K562 (cell line): ENCODE results near the gene GDF9. TPM values are rescaled to one million over a fixed set of nuclear protein-coding genes. Genes with fewer than 3 reads are reported as not detected.
A peak's percentile ranks its signal among the peaks of the same experiment; 100 is the strongest.

Source experiments
- ATAC-seq: fragments of 200-7000 bp; cut with Tn5 transposase; 3 replicates; pipeline ENCODE4 v1.9.1; 2020; ENCODE audit warnings: moderate library complexity
- BruUV-seq: library from RNA; stranded (reverse); fragments of 400-500 nt; replicated peaks from 2 replicates; lab custom pipeline; 2021; lab: Mats Ljungman, UMichigan
- CTCF ChIA-PET: fragments of 300-600 bp; formaldehyde crosslinking; extraction: SDS; loops from one replicate; lab custom pipeline; 2021; ENCODE audit warnings: low intra/inter-chr PET ratio; lab: Yijun Ruan, JAX
- POLR2A ChIA-PET: fragments of 300-600, 350-650 bp; sonication (Branson Sonifier 250); formaldehyde crosslinking; extraction: SDS; loops from one replicate; lab custom pipeline; 2021; ENCODE audit warnings: antibody characterized with exemption, inconsistent platforms; lab: Yijun Ruan, JAX
- DNase-seq, 4 experiments: peaks; one replicate each; pipeline versions ENCODE4 v3.0.0 to v3.0.0-alpha.2; 2011 to 2018; ENCODE audit warnings: low spot score in 3 of 4, mixed read lengths in 3 of 4; ENCODE audit errors: extremely low read depth in 1 of 4
- FAIRE-seq: peaks from 2 replicates; lab custom pipeline; 2011; peaks lifted over from hg19 to GRCh38; lab: Jason Lieb, UNC
- H2AFZ ChIP-seq: 2 replicates; pipeline ENCODE4 v1.6.0; 2011; ENCODE audit warnings: low read depth, low read length, control low read depth, inconsistent platforms
- H3K27ac ChIP-seq: fragments of 200-600 bp; 3 replicates; pipeline ENCODE4 v1.8.0; 2011; ENCODE audit warnings: low read depth, mild to moderate bottlenecking, control low read depth, inconsistent platforms, low read length, moderate library complexity, mixed read lengths; ENCODE audit errors: extremely low read depth
- H3K27me3 ChIP-seq, 2 experiments: fragments of 300-600 bp in 1 of 2; 2 replicates in 1 of 2; 3 replicates in 1 of 2; pipeline versions ENCODE4 v1.6.0 to v1.8.0; 2011; ENCODE audit warnings: inconsistent platforms in 2 of 2, low read length in 2 of 2, mild to moderate bottlenecking in 1 of 2, mixed read lengths in 1 of 2, moderate library complexity in 1 of 2; ENCODE audit not compliant: control insufficient read depth in 2 of 2, insufficient read depth in 2 of 2
- H3K36me3 ChIP-seq: fragments of 300-600 bp; 3 replicates; pipeline ENCODE4 v1.8.0; 2011; ENCODE audit warnings: mild to moderate bottlenecking, low read length, inconsistent platforms; ENCODE audit not compliant: control insufficient read depth, insufficient read depth
- H3K4me1 ChIP-seq, 2 experiments: fragments of 200-600 bp in 1 of 2; replicated peaks in 1 of 2; 2 replicates in 1 of 2; 3 replicates in 1 of 2; pipeline versions ENCODE4 v1.5.1 to v1.8.0; 2011; ENCODE audit warnings: inconsistent platforms in 2 of 2, low read length in 2 of 2, mild to moderate bottlenecking in 1 of 2, mixed read lengths in 1 of 2, moderate library complexity in 1 of 2; ENCODE audit not compliant: control insufficient read depth in 2 of 2, insufficient read depth in 2 of 2
- H3K4me2 ChIP-seq: 2 replicates; pipeline ENCODE4 v1.6.1; 2011; ENCODE audit warnings: low read length, control low read depth, inconsistent platforms, mixed read lengths; ENCODE audit not compliant: insufficient read depth
- H3K4me3 ChIP-seq: fragments of 200-600 bp; sonication (generic), shearing (Covaris generic); 2 replicates; pipeline ENCODE4 v1.5.1; 2016; ENCODE audit warnings: control low read depth, inconsistent platforms
- H3K79me2 ChIP-seq: fragments of 200-600 bp; 3 replicates; pipeline ENCODE4 v1.8.0; 2011; ENCODE audit warnings: low read length, inconsistent platforms; ENCODE audit not compliant: control insufficient read depth, insufficient read depth
- H3K9ac ChIP-seq, 2 experiments: 2 replicates each; pipeline versions ENCODE4 v1.6.0 to v1.6.1; 2011; ENCODE audit warnings: low read depth in 2 of 2, low read length in 2 of 2, control low read depth in 1 of 2, inconsistent platforms in 1 of 2, mild to moderate bottlenecking in 1 of 2, mixed read lengths in 1 of 2; ENCODE audit not compliant: insufficient read depth in 1 of 2
- H3K9me1 ChIP-seq: one replicate; pipeline ENCODE4 v1.6.0; 2011; ENCODE audit warnings: inconsistent platforms, mild to moderate bottlenecking, low read length, moderate library complexity; ENCODE audit not compliant: control insufficient read depth, insufficient read depth
- H3K9me3 ChIP-seq: replicated peaks from 2 replicates; pipeline ENCODE4 v1.5.1; 2011; ENCODE audit warnings: low read depth, low read length, inconsistent platforms; ENCODE audit not compliant: control insufficient read depth, insufficient read depth
- H4K20me1 ChIP-seq: replicated peaks from 2 replicates; pipeline ENCODE4 v1.6.1; 2011; ENCODE audit warnings: low read length, inconsistent platforms, mixed read lengths; ENCODE audit not compliant: control insufficient read depth, insufficient read depth
- CC2D1A ChIP-seq: fragments of 450-650 bp; IDR thresholded peaks from 2 replicates; pipeline ENCODE4 v1.6.1; 2017; ENCODE audit warnings: mild to moderate bottlenecking
- MTF1 ChIP-seq: fragments of 250-450 bp; sonication (Bioruptor Pico); IDR thresholded peaks from 2 replicates; pipeline ENCODE4 v1.9.0; 2021; ENCODE audit warnings: moderate library complexity, mild to moderate bottlenecking, inconsistent platforms, borderline replicate concordance
- ZFP1 ChIP-seq: fragments of 450-650 bp; formaldehyde crosslinking; IDR thresholded peaks from 2 replicates; pipeline ENCODE4 v1.4.0; 2020; ENCODE audit warnings: mild to moderate bottlenecking, mixed read lengths
- ZNF12 ChIP-seq: sonication (generic); formaldehyde crosslinking; IDR thresholded peaks from 2 replicates; pipeline ENCODE4 v1.4.0; 2020; ENCODE audit warnings: mild to moderate bottlenecking, missing genetic modification reagents
- ZNF778 ChIP-seq: fragments of 450-650 bp; formaldehyde crosslinking; IDR thresholded peaks from 2 replicates; pipeline ENCODE4 v1.4.0; 2020; ENCODE audit warnings: mild to moderate bottlenecking, moderate library complexity
- WGBS: fragments of 100-300 bp; shearing (Covaris generic); methylation state at CpG from one replicate; pipeline ENCODE4 v1.1.6; 2016; ENCODE audit warnings: low coverage, mixed read lengths; ENCODE audit not compliant: insufficient coverage; ENCODE audit errors: missing lambda C conversion rate; 5-methylcytosine and 5-hydroxymethylcytosine counted together
- in situ Hi-C: fragments of 300-500 bp; cut with MboI; formaldehyde crosslinking; loops from 4 replicates; pipeline ENCODE4 v1.15.0; 2018; ENCODE audit warnings: inconsistent platforms, mixed read lengths
- intact Hi-C: fragments of 100-400 bp; cut with micrococcal nuclease; formaldehyde crosslinking; loops from 2 replicates; pipeline ENCODE4 v1.14.2; 2022
- polyA plus RNA-seq, 8 experiments: library from polyadenylated mRNA; depleted of rRNA in 4 of 8; stranded (reverse) in 5 of 8; unstranded in 3 of 8; fragments of >200 nt; fragmentation: Nextera tagmentation in 2 of 8; fragmentation: Illumina TruSeq in 1 of 8; extraction: Ambion mirVana in 2 of 8; extraction: Trizol in 1 of 8; gene quantifications; 2 replicates each; pipeline versions ENCODE4 v1.2.1 to v1.2.3, GENCODE V29; 2011 to 2014; ENCODE audit warnings: inconsistent platforms in 1 of 8, missing spikeins in 1 of 8
- total RNA-seq, 7 experiments: library from RNA; depleted of rRNA in 6 of 7; stranded (reverse); fragments of >200 nt in 6 of 7; fragmentation: Illumina TruSeq in 2 of 7; extraction: Trizol in 2 of 7; gene quantifications; 2 replicates each; pipeline versions ENCODE4 v1.2.1 to v1.2.3, GENCODE V29; 2011 to 2021; ENCODE audit warnings: low replicate concordance in 1 of 7
- TF ChIP-seq, protein P1 (sequence below): sonication (generic); formaldehyde crosslinking; IDR thresholded peaks from 2 replicates; pipeline ENCODE4 v1.5.0; 2020; ENCODE audit warnings: missing genetic modification reagents
- TF ChIP-seq, protein P2 (sequence below), 3 experiments: fragments of 200-800 bp in 1 of 3; fragments of 250-450 bp in 1 of 3; fragments of 450-650 bp in 1 of 3; sonication (Bioruptor Pico) in 1 of 3; sonication (Bioruptor generic) in 1 of 3; formaldehyde crosslinking in 1 of 3; IDR thresholded peaks; 2 replicates each; pipeline versions ENCODE4 v1.6.1 to v1.8.0; 2016 to 2022; ENCODE audit warnings: mild to moderate bottlenecking in 2 of 3, missing genetic modification characterization in 2 of 3, missing compliant biosample characterization in 1 of 3, moderate library complexity in 1 of 3
- TF ChIP-seq, protein P3 (sequence below): IDR thresholded peaks from 2 replicates; pipeline ENCODE4 v1.6.1; 2016; ENCODE audit warnings: missing genetic modification characterization, missing compliant biosample characterization
- TF ChIP-seq, protein P4 (sequence below): fragments of 450-650 bp; conservative IDR thresholded peaks from 2 replicates; pipeline ENCODE4 v1.6.1; 2016; ENCODE audit warnings: missing genetic modification characterization, low read depth, mild to moderate bottlenecking, missing compliant biosample characterization, moderate library complexity
- TF ChIP-seq, protein P5 (sequence below), 2 experiments: fragments of 450-650 bp in 1 of 2; sonication (generic) in 1 of 2; formaldehyde crosslinking; conservative IDR thresholded peaks; 2 replicates each; pipeline versions ENCODE4 v1.4.0 to v1.8.1; 2020 to 2022; ENCODE audit warnings: mild to moderate bottlenecking in 1 of 2, missing genetic modification reagents in 1 of 2

Gene GDF9
- total and polyA plus RNA-seq, 9 of the 15 experiments (the other 6 are each of a cell fraction or from before 2014, with no cell fraction given), result 0.10 to 0.70 (median 0.20) TPM; not detected in 1

DNA sequence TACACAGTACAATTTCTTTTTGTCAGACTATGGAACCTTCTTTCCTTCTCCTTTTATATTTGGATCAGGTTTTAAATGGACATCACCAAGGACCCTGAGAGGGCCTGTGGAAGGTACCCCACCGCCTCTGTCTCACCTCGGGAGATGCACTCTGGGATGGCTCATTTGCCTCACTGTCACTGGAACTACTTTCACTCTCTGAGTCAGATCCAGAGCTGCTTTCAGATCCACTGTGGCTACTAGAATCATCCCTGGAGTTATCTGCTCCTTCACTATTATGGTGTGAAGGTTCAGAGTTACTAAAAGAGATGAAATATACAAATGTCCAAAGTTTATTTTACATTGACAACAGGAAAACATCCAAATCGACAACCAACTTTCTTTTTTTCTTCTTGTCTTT, 31.8 kb upstream of the GDF9 start (continued):
- TF ChIP-seq, protein P1, sequence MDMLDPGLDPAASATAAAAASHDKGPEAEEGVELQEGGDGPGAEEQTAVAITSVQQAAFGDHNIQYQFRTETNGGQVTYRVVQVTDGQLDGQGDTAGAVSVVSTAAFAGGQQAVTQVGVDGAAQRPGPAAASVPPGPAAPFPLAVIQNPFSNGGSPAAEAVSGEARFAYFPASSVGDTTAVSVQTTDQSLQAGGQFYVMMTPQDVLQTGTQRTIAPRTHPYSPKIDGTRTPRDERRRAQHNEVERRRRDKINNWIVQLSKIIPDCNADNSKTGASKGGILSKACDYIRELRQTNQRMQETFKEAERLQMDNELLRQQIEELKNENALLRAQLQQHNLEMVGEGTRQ (CRISPR knock-in tag), result no peak
- TF ChIP-seq, protein P2, sequence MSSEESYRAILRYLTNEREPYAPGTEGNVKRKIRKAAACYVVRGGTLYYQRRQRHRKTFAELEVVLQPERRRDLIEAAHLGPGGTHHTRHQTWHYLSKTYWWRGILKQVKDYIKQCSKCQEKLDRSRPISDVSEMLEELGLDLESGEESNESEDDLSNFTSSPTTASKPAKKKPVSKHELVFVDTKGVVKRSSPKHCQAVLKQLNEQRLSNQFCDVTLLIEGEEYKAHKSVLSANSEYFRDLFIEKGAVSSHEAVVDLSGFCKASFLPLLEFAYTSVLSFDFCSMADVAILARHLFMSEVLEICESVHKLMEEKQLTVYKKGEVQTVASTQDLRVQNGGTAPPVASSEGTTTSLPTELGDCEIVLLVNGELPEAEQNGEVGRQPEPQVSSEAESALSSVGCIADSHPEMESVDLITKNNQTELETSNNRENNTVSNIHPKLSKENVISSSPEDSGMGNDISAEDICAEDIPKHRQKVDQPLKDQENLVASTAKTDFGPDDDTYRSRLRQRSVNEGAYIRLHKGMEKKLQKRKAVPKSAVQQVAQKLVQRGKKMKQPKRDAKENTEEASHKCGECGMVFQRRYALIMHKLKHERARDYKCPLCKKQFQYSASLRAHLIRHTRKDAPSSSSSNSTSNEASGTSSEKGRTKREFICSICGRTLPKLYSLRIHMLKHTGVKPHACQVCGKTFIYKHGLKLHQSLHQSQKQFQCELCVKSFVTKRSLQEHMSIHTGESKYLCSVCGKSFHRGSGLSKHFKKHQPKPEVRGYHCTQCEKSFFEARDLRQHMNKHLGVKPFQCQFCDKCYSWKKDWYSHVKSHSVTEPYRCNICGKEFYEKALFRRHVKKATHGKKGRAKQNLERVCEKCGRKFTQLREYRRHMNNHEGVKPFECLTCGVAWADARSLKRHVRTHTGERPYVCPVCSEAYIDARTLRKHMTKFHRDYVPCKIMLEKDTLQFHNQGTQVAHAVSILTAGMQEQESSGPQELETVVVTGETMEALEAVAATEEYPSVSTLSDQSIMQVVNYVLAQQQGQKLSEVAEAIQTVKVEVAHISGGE (CRISPR knock-in tag; IDR thresholded peaks at IDR 0.05), result no peak

DNA sequence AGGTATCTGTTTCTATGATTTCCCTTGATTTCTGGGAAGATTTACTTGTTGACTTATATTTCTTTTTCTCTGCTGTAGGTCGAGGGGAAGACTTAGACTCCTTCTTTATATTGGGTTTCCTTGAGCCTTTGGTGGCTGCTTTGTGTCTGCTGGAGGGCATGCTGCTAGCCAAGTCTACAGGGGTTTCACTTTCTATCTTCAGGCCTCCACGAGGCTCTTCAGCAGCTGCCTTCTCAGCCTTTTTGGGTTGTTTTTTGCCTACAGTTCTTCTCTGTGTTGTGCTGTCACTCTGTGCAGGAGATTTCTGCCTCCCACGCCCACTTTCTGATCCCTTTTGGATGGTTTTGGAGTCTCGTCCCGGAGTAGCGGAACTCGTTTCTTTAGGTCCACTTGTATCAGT, 30.4 kb upstream of the GDF9 start:
- H4K20me1 ChIP-seq, result no peaks in the 10 kb centered on the region
- H2AFZ ChIP-seq, result no peak overlapping the region
- POLR2A ChIA-PET, result interaction anchor here (0.6 to 0.7 kb wide), 2 partner anchors 40 to 65 kb away, joined by 3 read pairs; no protein-coding TSS in a partner anchor
- in situ Hi-C loops, result no loop called here
- FAIRE-seq, result no peak
- H3K9me1 ChIP-seq, result no peaks in the 10 kb centered on the region
- no peak overlapping the region for H3K4me3 ChIP-seq
- H3K9ac ChIP-seq, result no peak overlapping the region
- CTCF ChIA-PET, result no interaction called here
- intact Hi-C loops, result no loop called here
- H3K27ac ChIP-seq, result no peak overlapping the region
- 91% methylated on average over 7 of the region's 7 CpGs for WGBS
- H3K4me1 ChIP-seq, result no peaks in the 10 kb centered on the region
- H3K4me2 ChIP-seq, result no peak overlapping the region
- TSS peak; percentile 13 for BruUV-seq
- no peaks in the 10 kb centered on the region for H3K79me2 ChIP-seq
- no peaks in the 10 kb centered on the region for H3K27me3 ChIP-seq
- H3K9me3 ChIP-seq, result no peaks in the 10 kb centered on the region
- ATAC-seq, result no peak
- no peak for DNase-seq
- H3K36me3 ChIP-seq, result peaks cover 82% of the 10 kb centered on the region
- TF ChIP-seq, protein P3, sequence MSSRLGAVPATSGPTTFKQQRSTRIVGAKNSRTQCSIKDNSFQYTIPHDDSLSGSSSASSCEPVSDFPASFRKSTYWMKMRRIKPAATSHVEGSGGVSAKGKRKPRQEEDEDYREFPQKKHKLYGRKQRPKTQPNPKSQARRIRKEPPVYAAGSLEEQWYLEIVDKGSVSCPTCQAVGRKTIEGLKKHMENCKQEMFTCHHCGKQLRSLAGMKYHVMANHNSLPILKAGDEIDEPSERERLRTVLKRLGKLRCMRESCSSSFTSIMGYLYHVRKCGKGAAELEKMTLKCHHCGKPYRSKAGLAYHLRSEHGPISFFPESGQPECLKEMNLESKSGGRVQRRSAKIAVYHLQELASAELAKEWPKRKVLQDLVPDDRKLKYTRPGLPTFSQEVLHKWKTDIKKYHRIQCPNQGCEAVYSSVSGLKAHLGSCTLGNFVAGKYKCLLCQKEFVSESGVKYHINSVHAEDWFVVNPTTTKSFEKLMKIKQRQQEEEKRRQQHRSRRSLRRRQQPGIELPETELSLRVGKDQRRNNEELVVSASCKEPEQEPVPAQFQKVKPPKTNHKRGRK (tag), result no peak
- no peak for TF ChIP-seq CC2D1A
- no peak for TF ChIP-seq MTF1 (CRISPR knock-in tag)
- TF ChIP-seq, protein P4, sequence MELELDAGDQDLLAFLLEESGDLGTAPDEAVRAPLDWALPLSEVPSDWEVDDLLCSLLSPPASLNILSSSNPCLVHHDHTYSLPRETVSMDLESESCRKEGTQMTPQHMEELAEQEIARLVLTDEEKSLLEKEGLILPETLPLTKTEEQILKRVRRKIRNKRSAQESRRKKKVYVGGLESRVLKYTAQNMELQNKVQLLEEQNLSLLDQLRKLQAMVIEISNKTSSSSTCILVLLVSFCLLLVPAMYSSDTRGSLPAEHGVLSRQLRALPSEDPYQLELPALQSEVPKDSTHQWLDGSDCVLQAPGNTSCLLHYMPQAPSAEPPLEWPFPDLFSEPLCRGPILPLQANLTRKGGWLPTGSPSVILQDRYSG, result no peak
- TF ChIP-seq ZFP1, result no peak
- no peak for TF ChIP-seq ZNF778 (CRISPR knock-in tag)
- TF ChIP-seq ZNF12, result no peak
- TF ChIP-seq, protein P5, sequence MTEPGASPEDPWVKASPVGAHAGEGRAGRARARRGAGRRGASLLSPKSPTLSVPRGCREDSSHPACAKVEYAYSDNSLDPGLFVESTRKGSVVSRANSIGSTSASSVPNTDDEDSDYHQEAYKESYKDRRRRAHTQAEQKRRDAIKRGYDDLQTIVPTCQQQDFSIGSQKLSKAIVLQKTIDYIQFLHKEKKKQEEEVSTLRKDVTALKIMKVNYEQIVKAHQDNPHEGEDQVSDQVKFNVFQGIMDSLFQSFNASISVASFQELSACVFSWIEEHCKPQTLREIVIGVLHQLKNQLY (CRISPR knock-in tag; conservative IDR thresholded peaks at IDR 0.05), result no peak
